Panc1 (cell line): Measurements from ENCODE around the gene ARGLU1. TPM values are rescaled to one million over a fixed set of nuclear protein-coding genes. Genes with fewer than 3 reads are reported as not detected.

ENCODE experiments used
- ATAC-seq: fragments of 200-7000 bp; cut with Tn5 transposase; 2 replicates; pipeline ENCODE4 v1.9.1; 2020; ENCODE audit warnings: mild to moderate bottlenecking, moderate library complexity
- BruUV-seq: library from RNA; stranded (reverse); fragments of 400-500 nt; replicated peaks from 2 replicates; lab custom pipeline; 2021; lab: Mats Ljungman, UMichigan
- CTCF ChIA-PET: fragments of 300-600 bp; sonication (Branson Sonifier 250); formaldehyde crosslinking; loops from one replicate; lab custom pipeline; 2022; ENCODE audit warnings: antibody characterized with exemption; lab: Charles Lee
- POLR2A ChIA-PET: fragments of 300-600 bp; sonication (Branson Sonifier 250); formaldehyde crosslinking; loops from one replicate; lab custom pipeline; 2022; ENCODE audit warnings: antibody characterized with exemption; lab: Charles Lee
- DNase-seq: peaks from one replicate; pipeline ENCODE4 v3.0.0-alpha.2; 2010; ENCODE audit warnings: low read depth, low spot score
- H3K27ac ChIP-seq: 2 replicates; pipeline ENCODE4 v1.5.1; 2011; ENCODE audit warnings: mild to moderate bottlenecking, low read length, inconsistent platforms
- H3K27me3 ChIP-seq: fragments of 200-500 bp; sonication (Bioruptor generic); 2 replicates; pipeline ENCODE4 v1.6.0; 2014; ENCODE audit warnings: low read length, inconsistent platforms; ENCODE audit not compliant: control insufficient read depth, insufficient read depth
- H3K36me3 ChIP-seq: fragments of 200-500 bp; sonication (Bioruptor generic); 2 replicates; pipeline ENCODE4 v1.5.1; 2014; ENCODE audit warnings: inconsistent platforms, mild to moderate bottlenecking, low read length, moderate library complexity; ENCODE audit not compliant: control insufficient read depth, insufficient read depth
- H3K4me1 ChIP-seq: 2 replicates; pipeline ENCODE4 v1.5.1; 2011; ENCODE audit warnings: inconsistent platforms, mild to moderate bottlenecking, low read length, moderate library complexity; ENCODE audit not compliant: control insufficient read depth, insufficient read depth
- H3K4me3 ChIP-seq, 2 experiments: 2 replicates each; pipeline ENCODE4 v1.5.1; 2011 to 2012; ENCODE audit warnings: low read depth in 2 of 2, low read length in 2 of 2, mild to moderate bottlenecking in 2 of 2, inconsistent platforms in 1 of 2, moderate library complexity in 1 of 2
- H3K9me3 ChIP-seq: fragments of 200-500 bp; sonication (Bioruptor generic); 2 replicates; pipeline ENCODE4 v1.5.1; 2014; ENCODE audit warnings: low read depth, mild to moderate bottlenecking, inconsistent platforms, low read length, moderate library complexity; ENCODE audit not compliant: control insufficient read depth, insufficient read depth
- POLR2AphosphoS5 ChIP-seq: IDR thresholded peaks from 2 replicates; pipeline ENCODE4 v1.6.1; 2012; ENCODE audit warnings: mild to moderate bottlenecking, low read depth, low read length, moderate library complexity
- SIN3A ChIP-seq: IDR thresholded peaks from 2 replicates; pipeline ENCODE4 v1.6.1; 2012; ENCODE audit warnings: low read depth, mild to moderate bottlenecking, low read length, moderate library complexity, borderline replicate concordance; ENCODE audit not compliant: insufficient read depth
- TCF7L2 ChIP-seq: IDR thresholded peaks from 2 replicates; pipeline ENCODE4 v1.6.1; 2011; ENCODE audit warnings: mild to moderate bottlenecking, low read depth, low read length, inconsistent platforms
- in situ Hi-C: cut with HindIII; loops from 2 replicates; pipeline ENCODE4 v1.10.0; 2016; ENCODE audit warnings: low sequenced_read_pairs, low pct_unique_long_range_greater_than_20kb
- intact Hi-C: fragments of 100-400 bp; cut with micrococcal nuclease; formaldehyde crosslinking; loops from one replicate; pipeline ENCODE4 v1.10.0; 2022; ENCODE audit not compliant: unreplicated experiment
- total RNA-seq: library from RNA; stranded (reverse); gene quantifications from one replicate; pipeline ENCODE4 v1.2.1, GENCODE V29; 2021; ENCODE audit not compliant: unreplicated experiment
- TF ChIP-seq, protein P1 (sequence below): fragments of 450-650 bp; IDR thresholded peaks from 2 replicates; pipeline ENCODE4 v1.5.1; 2017; ENCODE audit warnings: mild to moderate bottlenecking
- TF ChIP-seq, protein P2 (sequence below), 2 experiments: IDR thresholded peaks; 2 replicates each; pipeline ENCODE4 v1.6.1; 2011 to 2012; ENCODE audit warnings: low read depth in 2 of 2, control low read depth in 1 of 2, low read length in 1 of 2, mild to moderate bottlenecking in 1 of 2, moderate library complexity in 1 of 2; ENCODE audit not compliant: insufficient read depth in 1 of 2

Gene ARGLU1
- total RNA-seq, 1 experiment from 2014 or later: 38.5 TPM

DNA sequence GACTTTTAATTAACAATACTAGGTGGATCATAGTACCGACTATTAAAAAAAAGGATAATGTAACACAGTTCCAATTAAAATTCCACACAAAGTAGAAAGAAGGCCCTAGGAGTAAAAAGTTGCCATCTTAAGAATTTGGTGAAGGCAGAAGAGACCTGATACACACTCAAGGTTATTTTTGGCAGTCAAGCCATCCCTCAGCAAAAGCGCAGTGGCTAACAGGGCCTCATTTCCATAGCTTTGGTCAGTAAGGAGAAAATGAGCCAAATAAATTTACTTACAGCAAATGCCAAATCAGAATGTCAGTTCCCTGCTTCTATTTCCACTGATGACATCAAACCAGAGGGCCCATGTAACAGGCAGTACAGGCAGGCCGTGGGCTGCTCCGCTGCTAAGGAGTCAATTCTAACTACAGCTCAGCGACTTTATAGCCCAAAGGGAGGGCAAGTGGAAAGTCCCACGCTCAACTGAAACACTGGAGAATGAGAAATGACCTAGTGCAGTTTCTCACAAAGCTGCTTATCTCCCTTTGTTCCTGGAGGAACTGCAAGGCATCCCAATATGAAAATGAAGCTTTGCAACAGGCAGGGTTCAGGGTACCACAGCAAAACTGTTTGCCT is 6.3 kb downstream of the ARGLU1 start:
- no TSS peak for BruUV-seq
- Histone ChIP-seq H3K27me3 (no peaks in the 10 kb centered on the region), H3K4me3 (0 out of 4 replicates have a peak overlapping the region, but pooled peaks of 1 of the 2 experiments have one; percentile 1), H3K36me3 (peaks cover 8% of the 10 kb centered on the region), H3K27ac (no peak overlapping the region), H3K9me3 (no peaks in the 10 kb centered on the region), H3K4me1 (peaks cover 44% of the 10 kb centered on the region)
- DNase-seq: no peak
- TF ChIP-seq SIN3A: no peak
- TF ChIP-seq, protein P1, sequence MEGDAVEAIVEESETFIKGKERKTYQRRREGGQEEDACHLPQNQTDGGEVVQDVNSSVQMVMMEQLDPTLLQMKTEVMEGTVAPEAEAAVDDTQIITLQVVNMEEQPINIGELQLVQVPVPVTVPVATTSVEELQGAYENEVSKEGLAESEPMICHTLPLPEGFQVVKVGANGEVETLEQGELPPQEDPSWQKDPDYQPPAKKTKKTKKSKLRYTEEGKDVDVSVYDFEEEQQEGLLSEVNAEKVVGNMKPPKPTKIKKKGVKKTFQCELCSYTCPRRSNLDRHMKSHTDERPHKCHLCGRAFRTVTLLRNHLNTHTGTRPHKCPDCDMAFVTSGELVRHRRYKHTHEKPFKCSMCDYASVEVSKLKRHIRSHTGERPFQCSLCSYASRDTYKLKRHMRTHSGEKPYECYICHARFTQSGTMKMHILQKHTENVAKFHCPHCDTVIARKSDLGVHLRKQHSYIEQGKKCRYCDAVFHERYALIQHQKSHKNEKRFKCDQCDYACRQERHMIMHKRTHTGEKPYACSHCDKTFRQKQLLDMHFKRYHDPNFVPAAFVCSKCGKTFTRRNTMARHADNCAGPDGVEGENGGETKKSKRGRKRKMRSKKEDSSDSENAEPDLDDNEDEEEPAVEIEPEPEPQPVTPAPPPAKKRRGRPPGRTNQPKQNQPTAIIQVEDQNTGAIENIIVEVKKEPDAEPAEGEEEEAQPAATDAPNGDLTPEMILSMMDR: no peak
- no peak for TF ChIP-seq POLR2AphosphoS5
- TF ChIP-seq, protein P2, sequence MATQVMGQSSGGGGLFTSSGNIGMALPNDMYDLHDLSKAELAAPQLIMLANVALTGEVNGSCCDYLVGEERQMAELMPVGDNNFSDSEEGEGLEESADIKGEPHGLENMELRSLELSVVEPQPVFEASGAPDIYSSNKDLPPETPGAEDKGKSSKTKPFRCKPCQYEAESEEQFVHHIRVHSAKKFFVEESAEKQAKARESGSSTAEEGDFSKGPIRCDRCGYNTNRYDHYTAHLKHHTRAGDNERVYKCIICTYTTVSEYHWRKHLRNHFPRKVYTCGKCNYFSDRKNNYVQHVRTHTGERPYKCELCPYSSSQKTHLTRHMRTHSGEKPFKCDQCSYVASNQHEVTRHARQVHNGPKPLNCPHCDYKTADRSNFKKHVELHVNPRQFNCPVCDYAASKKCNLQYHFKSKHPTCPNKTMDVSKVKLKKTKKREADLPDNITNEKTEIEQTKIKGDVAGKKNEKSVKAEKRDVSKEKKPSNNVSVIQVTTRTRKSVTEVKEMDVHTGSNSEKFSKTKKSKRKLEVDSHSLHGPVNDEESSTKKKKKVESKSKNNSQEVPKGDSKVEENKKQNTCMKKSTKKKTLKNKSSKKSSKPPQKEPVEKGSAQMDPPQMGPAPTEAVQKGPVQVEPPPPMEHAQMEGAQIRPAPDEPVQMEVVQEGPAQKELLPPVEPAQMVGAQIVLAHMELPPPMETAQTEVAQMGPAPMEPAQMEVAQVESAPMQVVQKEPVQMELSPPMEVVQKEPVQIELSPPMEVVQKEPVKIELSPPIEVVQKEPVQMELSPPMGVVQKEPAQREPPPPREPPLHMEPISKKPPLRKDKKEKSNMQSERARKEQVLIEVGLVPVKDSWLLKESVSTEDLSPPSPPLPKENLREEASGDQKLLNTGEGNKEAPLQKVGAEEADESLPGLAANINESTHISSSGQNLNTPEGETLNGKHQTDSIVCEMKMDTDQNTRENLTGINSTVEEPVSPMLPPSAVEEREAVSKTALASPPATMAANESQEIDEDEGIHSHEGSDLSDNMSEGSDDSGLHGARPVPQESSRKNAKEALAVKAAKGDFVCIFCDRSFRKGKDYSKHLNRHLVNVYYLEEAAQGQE (IDR thresholded peaks at IDR 0.05; ENCODE audit: insufficient read depth in 1 of 2, low read depth in 2 of 2, low read length in 1 of 2): no peak
- no peak for TF ChIP-seq TCF7L2
- peak; percentile 77 for ATAC-seq
- ChIA-PET CTCF (no interaction called here), POLR2A (no interaction called here)
- intact Hi-C loops: no loop called here
- in situ Hi-C loops: no loop called here

DNA sequence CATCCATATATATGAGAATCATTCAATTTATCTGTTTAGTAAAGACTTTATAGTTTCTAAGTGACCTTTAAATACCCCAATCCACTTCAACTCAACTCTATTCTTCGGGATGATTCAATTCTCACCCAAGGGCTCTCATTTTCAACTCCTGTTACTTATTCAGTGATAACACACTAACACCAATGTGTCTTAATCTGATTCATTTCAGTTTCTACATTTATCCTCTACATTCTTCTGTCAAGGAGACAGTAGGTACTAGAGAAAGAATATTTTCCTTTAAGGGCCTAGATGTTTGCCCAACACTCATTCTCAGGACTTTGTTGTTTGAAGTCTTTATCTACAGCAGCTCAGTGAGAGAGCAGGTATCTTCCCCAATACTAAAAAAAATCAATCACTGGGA is 7.1 kb downstream of the ARGLU1 start:
- Histone ChIP-seq H3K4me1 (peaks cover 41% of the 10 kb centered on the region), H3K27ac (peak overlapping the region; percentile 23; the same call in 1 of the 2 replicates), H3K27me3 (no peaks in the 10 kb centered on the region), H3K4me3 (no peak overlapping the region), H3K36me3 (peaks cover 10% of the 10 kb centered on the region), H3K9me3 (no peaks in the 10 kb centered on the region)
- TF ChIP-seq SIN3A (no peak), POLR2AphosphoS5 (no peak), TCF7L2 (no peak)
- TF ChIP-seq, protein P2 (IDR thresholded peaks at IDR 0.05; ENCODE audit: insufficient read depth in 1 of 2, low read depth in 2 of 2, low read length in 1 of 2): no peak
- TF ChIP-seq, protein P1: no peak
- in situ Hi-C loops: no loop called here
- no peak for DNase-seq
- no TSS peak for BruUV-seq
- ATAC-seq: no peak
- ChIA-PET CTCF (no interaction called here), POLR2A (no interaction called here)
- intact Hi-C loops: no loop called here
